WTC11 (cell line): ENCODE data around the gene PIK3C3. TPM values are rescaled to one million over a fixed set of nuclear protein-coding genes. Genes with fewer than 3 reads are reported as not detected.

ENCODE experiments used
- ATAC-seq: fragments of 200-7000 bp; cut with Tn5 transposase; 2 replicates; pipeline ENCODE4 v1.10.0; 2021; ENCODE audit warnings: mild to moderate bottlenecking, moderate library complexity
- CTCF ChIA-PET: fragments of 300-600 bp; sonication (Branson Sonifier 250); formaldehyde crosslinking; loops from one replicate; lab custom pipeline; 2021; ENCODE audit warnings: antibody characterized with exemption; lab: Charles Lee
- POLR2A ChIA-PET: fragments of 350-600 bp; sonication (Branson Sonifier 250); formaldehyde crosslinking; loops from one replicate; lab custom pipeline; 2021; ENCODE audit warnings: antibody characterized with exemption; lab: Charles Lee
- DNase-seq: peaks from one replicate; pipeline ENCODE4 v3.0.0; 2021; ENCODE audit warnings: low spot score
- H3K27ac Mint-ChIP-seq: 2 replicates; pipeline ENCODE4 v1.8.0; 2021; ENCODE audit warnings: mixed read lengths
- H3K27me3 Mint-ChIP-seq: 2 replicates; pipeline ENCODE4 v1.8.0; 2021; ENCODE audit warnings: low read depth, mild to moderate bottlenecking, moderate library complexity, mixed read lengths
- H3K36me3 Mint-ChIP-seq: 2 replicates; pipeline ENCODE4 v1.8.0; 2021; ENCODE audit warnings: mixed read lengths
- H3K4me1 Mint-ChIP-seq: 2 replicates; pipeline ENCODE4 v1.8.0; 2022; ENCODE audit warnings: mixed read lengths
- H3K4me3 Mint-ChIP-seq: 2 replicates; pipeline ENCODE4 v1.8.0; 2021; ENCODE audit warnings: mild to moderate bottlenecking, moderate library complexity, mixed read lengths
- H3K9me3 Mint-ChIP-seq: 2 replicates; pipeline ENCODE4 v1.8.0; 2021; ENCODE audit warnings: mixed read lengths
- ARID4B ChIP-seq: sonication (generic); formaldehyde crosslinking; IDR thresholded peaks from 2 replicates; pipeline ENCODE4 v1.8.0; 2023; ENCODE audit warnings: missing genetic modification reagents, mild to moderate bottlenecking, borderline replicate concordance
- CDX4 ChIP-seq: fragments of 250-450 bp; sonication (Bioruptor Pico); IDR thresholded peaks from 2 replicates; pipeline ENCODE4 v1.9.0; 2021; ENCODE audit warnings: moderate library complexity, mild to moderate bottlenecking, inconsistent platforms, borderline replicate concordance
- E2F4 ChIP-seq: sonication (generic); formaldehyde crosslinking; IDR thresholded peaks from 2 replicates; pipeline ENCODE4 v1.8.1; 2022; ENCODE audit warnings: low read depth, mild to moderate bottlenecking, moderate library complexity, missing genetic modification reagents, borderline replicate concordance
- EMX1 ChIP-seq: fragments of 250-450 bp; sonication (Bioruptor Pico); IDR thresholded peaks from 2 replicates; pipeline ENCODE4 v1.8.0; 2021; ENCODE audit warnings: mild to moderate bottlenecking
- IRF2 ChIP-seq: sonication (generic); formaldehyde crosslinking; IDR thresholded peaks from 2 replicates; pipeline ENCODE4 v1.8.0; 2022; ENCODE audit warnings: low read depth, missing genetic modification reagents, borderline replicate concordance
- KAT7 ChIP-seq: sonication (generic); formaldehyde crosslinking; IDR thresholded peaks from 2 replicates; pipeline ENCODE4 v1.8.1; 2023; ENCODE audit warnings: missing genetic modification reagents, mild to moderate bottlenecking, borderline replicate concordance
- PREB ChIP-seq: sonication (generic); formaldehyde crosslinking; IDR thresholded peaks from 2 replicates; pipeline ENCODE4 v1.8.1; 2022; ENCODE audit warnings: mild to moderate bottlenecking, missing genetic modification reagents, moderate library complexity, borderline replicate concordance
- PRRX2 ChIP-seq: fragments of 250-450 bp; sonication (Bioruptor Pico); IDR thresholded peaks from 2 replicates; pipeline ENCODE4 v1.8.0; 2021; ENCODE audit warnings: mild to moderate bottlenecking
- SOX15 ChIP-seq: fragments of 250-450 bp; sonication (Bioruptor Pico); IDR thresholded peaks from 2 replicates; pipeline ENCODE4 v1.9.0; 2021; ENCODE audit warnings: mild to moderate bottlenecking
- TEAD1 ChIP-seq: sonication (generic); formaldehyde crosslinking; IDR thresholded peaks from 2 replicates; pipeline ENCODE4 v1.8.0; 2022; ENCODE audit warnings: mild to moderate bottlenecking, missing genetic modification reagents
- TP53 ChIP-seq: sonication (generic); formaldehyde crosslinking; IDR thresholded peaks from 2 replicates; pipeline ENCODE4 v1.8.1; 2023; ENCODE audit warnings: mild to moderate bottlenecking, missing genetic modification reagents
- USF1 ChIP-seq: sonication (generic); formaldehyde crosslinking; IDR thresholded peaks from 2 replicates; pipeline ENCODE4 v1.8.0; 2022; ENCODE audit warnings: mild to moderate bottlenecking, missing genetic modification reagents
- ZMAT4 ChIP-seq: fragments of 250-450 bp; sonication (Bioruptor Pico); IDR thresholded peaks from 2 replicates; pipeline ENCODE4 v1.9.0; 2021; ENCODE audit warnings: mild to moderate bottlenecking
- ZNF423 ChIP-seq: fragments of 250-450 bp; sonication (Bioruptor Pico); IDR thresholded peaks from 2 replicates; pipeline ENCODE4 v2.1.2; 2022; ENCODE audit warnings: mild to moderate bottlenecking, moderate library complexity
- ZSCAN18 ChIP-seq: fragments of 250-450 bp; sonication (Bioruptor Pico); IDR thresholded peaks from 2 replicates; pipeline ENCODE4 v2.1.2; 2022; ENCODE audit warnings: mild to moderate bottlenecking, moderate library complexity
- total RNA-seq: library from RNA; stranded (reverse); gene quantifications from 3 replicates; pipeline ENCODE4 v1.2.3, GENCODE V29; 2021

PIK3C3 gene
- total RNA-seq, 1 experiment from 2014 or later, result 40.4 TPM

- no peak overlapping the region for H3K27ac Mint-ChIP-seq
- no peak overlapping the region for H3K4me3 Mint-ChIP-seq
- no peaks in the 10 kb centered on the region for H3K27me3 Mint-ChIP-seq
- no peak for DNase-seq
- POLR2A ChIA-PET, result no interaction called here
- peaks cover 23% of the 10 kb centered on the region for H3K9me3 Mint-ChIP-seq
- H3K4me1 Mint-ChIP-seq, result peaks cover 14% of the 10 kb centered on the region
- no peak for TF ChIP-seq SOX15 (CRISPR knock-in tag)
- TF ChIP-seq IRF2 (CRISPR knock-in tag), result no peak
- no peak for TF ChIP-seq ZNF423 (CRISPR knock-in tag)
- no peak for TF ChIP-seq TEAD1 (CRISPR knock-in tag)
- no peak for TF ChIP-seq PRRX2
- no peak for TF ChIP-seq KAT7
- no peak for TF ChIP-seq E2F4 (CRISPR knock-in tag)
- TF ChIP-seq USF1, result no peak
- TF ChIP-seq TP53, result no peak
- TF ChIP-seq ZSCAN18 (CRISPR knock-in tag), result no peak
- TF ChIP-seq ZMAT4, result no peak
- TF ChIP-seq ARID4B, result no peak
- TF ChIP-seq EMX1 (CRISPR knock-in tag), result no peak
- no peak for TF ChIP-seq CDX4 (CRISPR knock-in tag)
- no peak for TF ChIP-seq PREB (CRISPR knock-in tag)
- peaks cover 13% of the 10 kb centered on the region for H3K36me3 Mint-ChIP-seq
- peak; percentile 58 for ATAC-seq
- CTCF ChIA-PET, result interaction anchor here (0.5 to 1.0 kb wide), 2 partner anchors 45 to 79 kb away, joined by 3 read pairs; no protein-coding TSS in a partner anchor
Observed at GRCh38 chr18:42107287-42107686, 152.3 kb downstream of the PIK3C3 start.
